ENCODE data around the gene GJA4.

DNA sequence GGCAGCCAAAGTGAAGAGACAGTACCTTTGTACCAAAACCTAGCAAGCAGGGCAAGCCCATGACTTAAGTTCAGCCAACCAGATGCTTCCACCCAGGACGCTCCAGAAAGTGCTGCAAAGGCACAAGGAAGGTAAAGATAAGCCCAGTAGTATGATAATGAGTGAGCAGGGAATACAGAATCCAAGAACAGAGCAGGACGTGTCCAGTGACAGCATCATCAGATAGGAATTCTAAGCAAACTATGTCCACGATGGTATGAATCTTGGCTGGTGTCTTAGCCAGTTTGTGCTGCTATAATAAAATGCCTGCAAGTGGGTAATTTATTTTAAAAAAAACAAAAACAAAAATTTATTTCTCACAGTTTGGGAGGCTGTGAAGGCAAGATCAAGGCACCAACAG is 13.6 kb downstream of the GJA4 start:
- TF ChIP-seq TCF12 (IDR thresholded peaks at IDR 0.05) (no peak), POLR2AphosphoS5 (IDR thresholded peaks at IDR 0.05; ENCODE audit: low read depth, low read length) (no peak)
- TF ChIP-seq, protein P1, sequence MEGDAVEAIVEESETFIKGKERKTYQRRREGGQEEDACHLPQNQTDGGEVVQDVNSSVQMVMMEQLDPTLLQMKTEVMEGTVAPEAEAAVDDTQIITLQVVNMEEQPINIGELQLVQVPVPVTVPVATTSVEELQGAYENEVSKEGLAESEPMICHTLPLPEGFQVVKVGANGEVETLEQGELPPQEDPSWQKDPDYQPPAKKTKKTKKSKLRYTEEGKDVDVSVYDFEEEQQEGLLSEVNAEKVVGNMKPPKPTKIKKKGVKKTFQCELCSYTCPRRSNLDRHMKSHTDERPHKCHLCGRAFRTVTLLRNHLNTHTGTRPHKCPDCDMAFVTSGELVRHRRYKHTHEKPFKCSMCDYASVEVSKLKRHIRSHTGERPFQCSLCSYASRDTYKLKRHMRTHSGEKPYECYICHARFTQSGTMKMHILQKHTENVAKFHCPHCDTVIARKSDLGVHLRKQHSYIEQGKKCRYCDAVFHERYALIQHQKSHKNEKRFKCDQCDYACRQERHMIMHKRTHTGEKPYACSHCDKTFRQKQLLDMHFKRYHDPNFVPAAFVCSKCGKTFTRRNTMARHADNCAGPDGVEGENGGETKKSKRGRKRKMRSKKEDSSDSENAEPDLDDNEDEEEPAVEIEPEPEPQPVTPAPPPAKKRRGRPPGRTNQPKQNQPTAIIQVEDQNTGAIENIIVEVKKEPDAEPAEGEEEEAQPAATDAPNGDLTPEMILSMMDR (IDR thresholded peaks at IDR 0.05) = no peak
